ENCODE measurements around the gene AGMAT.

AGMAT gene, protein sequence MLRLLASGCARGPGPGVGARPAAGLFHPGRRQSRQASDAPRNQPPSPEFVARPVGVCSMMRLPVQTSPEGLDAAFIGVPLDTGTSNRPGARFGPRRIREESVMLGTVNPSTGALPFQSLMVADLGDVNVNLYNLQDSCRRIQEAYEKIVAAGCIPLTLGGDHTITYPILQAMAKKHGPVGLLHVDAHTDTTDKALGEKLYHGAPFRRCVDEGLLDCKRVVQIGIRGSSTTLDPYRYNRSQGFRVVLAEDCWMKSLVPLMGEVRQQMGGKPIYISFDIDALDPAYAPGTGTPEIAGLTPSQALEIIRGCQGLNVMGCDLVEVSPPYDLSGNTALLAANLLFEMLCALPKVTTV

DNA sequence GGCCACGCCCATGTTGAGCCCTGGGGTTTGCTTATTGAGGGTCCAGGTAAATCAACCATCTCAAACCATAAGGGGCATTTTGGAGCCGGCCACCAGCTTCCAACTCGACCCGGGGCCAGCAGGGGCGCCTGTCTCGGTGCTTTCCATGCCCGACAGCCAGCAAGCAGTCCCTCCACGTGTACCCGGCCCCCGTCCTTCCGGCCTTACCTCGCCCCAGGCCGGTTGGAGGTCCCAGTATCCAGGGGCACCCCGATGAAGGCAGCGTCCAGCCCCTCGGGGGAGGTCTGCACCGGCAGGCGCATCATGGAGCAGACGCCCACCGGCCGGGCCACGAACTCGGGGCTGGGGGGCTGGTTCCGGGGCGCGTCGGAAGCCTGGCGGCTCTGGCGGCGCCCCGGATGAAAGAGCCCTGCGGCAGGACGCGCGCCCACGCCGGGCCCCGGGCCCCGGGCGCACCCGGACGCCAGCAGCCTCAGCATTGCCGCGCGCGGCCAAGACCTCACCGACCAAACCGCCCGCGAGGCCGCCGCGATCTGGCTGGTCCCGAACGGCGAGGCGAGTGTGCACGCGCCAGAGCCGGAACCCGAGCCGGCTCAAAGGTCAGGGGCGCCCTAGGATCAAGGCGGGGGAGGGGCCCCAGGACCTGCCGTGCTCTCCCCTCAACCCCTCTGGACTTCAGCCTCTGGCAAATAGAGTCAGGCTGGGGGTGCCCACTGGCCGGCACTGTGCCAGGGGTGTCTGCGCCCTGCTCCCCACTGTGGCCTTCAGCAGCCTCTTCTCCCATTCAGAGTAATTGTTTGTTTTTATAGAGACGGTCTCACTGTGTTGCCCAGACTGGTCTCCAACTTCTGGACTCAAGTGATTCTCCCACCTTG, at the start of gene AGMAT:
Gene AGMAT, minus strand, starts transcription at position 563 of the 875 bp plus-strand sequence. Its CDS starts 84 bp downstream, at position 479.
- DNase-seq (ENCODE audit: low read depth) = peak; percentile 24

- DNase-seq (ENCODE audit: low read depth) = no peak
These were observed 49.0 kb upstream of the AGMAT start for GRCh38 chr1:15633756-15634420.

DNA sequence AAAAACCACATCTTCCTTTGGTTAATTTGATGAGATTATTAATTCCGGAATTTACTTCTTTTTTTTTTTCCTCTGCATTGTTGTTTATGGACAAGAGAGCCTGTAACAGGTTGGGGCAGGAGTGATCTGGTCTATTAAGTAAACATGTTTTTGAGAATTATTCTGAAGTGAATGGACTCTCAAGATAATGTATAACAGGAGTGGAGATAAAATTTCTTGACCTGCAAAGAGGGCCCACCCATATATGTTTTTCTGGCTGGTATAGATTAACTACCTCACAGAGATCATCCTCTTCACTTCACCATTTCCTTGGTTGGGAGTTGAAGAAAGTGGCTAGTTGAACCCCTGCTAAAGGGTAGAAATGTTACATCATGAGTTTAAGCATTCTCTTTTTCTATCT, 43.2 kb upstream of the AGMAT start:
- DNase-seq (ENCODE audit: low read depth) = no peak

GRCh38 chr1:15627343-15627988, 42.6 kb upstream of the AGMAT start:
- no peak for DNase-seq (ENCODE audit: low read depth)

- DNase-seq (ENCODE audit: low read depth) = no peak
These were observed 41.6 kb upstream of the AGMAT start for GRCh38 chr1:15626269-15626950.

DNA sequence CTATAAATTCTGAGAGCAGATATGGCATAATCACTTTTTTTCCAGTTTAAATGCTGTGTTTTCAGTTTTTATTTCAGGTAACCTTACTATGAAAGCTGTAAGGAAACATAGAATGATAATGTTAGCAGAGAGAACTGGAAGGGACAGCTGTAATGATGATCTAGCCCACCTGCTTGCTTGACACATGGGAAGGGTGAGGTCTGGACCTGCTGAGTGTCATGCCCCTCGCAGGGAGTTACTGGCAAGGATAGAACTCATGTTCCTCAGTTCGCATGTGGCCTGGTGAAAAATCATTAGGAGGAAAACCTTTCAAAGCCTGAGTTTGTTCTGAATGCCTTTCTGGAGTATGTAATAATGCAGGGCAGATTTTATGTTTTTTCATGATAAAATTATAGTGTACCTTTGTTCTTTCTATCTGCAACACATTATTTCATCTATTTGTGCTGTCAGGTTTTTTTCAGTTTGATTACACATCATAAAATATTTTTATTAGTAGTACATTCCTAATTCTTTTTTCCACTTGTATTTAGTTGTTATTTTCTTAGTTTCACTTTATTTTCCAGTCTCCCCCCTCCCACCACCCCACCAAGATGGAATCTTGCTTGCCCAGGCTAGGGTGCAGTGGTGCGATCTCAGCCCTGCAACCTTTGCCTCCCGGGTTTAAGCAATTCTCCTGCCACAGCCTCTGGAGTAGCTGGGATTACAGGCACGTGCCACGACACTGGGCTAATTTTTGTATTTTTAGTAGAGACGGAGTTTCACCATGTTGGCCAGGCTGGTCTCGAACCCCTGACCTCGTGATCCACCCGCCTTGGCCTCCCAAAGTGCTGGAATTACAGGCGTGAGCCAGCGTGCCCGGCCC, 40.4 kb upstream of the AGMAT start:
- no peak for DNase-seq (ENCODE audit: low read depth)

- DNase-seq (ENCODE audit: low read depth) = no peak
These were observed 39.4 kb upstream of the AGMAT start for GRCh38 chr1:15624133-15624714.

DNA sequence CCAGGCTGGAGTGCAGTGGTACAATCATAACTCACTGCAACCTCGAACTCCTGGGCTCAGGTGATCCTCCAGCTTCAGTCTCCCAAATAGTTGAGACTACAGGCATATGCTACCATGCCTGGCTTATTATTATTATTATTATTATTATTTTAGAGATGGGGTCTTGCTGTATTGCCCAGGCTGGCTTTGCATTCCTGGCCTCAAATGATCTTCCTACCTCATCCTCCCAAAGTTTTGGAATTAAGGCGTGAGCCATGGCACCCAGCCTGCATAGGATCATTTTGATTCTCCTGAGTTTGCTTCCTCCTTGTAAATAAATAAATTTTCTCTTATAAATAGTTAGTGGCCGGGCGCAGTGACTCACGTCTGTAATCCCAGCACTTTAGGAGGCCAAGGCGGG, 38.6 kb upstream of the AGMAT start:
- DNase-seq (ENCODE audit: low read depth) = no peak

GRCh38 chr1:15622712-15623373, 38.0 kb upstream of the AGMAT start:
- DNase-seq (ENCODE audit: low read depth) = no peak

DNA sequence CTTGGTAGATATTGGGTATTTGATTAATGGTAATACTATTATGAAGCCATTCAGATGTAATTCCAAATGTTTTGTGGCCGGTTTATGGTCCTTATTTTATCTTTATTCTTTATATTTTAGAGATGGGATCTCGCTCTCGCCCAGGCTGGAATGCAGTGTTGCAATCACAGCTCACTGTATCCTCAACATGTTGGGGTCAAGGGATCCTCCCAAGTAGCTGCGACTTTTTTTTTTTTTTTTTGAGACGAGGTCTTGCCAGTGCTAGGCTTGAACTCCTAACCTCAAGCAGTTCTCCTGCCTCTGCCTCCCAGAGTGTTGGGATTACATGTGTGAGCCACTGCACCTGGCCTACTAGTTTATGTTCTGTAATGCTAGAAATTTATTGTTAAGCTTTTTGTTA, 37.1 kb upstream of the AGMAT start:
- DNase-seq (ENCODE audit: low read depth) = no peak

DNA sequence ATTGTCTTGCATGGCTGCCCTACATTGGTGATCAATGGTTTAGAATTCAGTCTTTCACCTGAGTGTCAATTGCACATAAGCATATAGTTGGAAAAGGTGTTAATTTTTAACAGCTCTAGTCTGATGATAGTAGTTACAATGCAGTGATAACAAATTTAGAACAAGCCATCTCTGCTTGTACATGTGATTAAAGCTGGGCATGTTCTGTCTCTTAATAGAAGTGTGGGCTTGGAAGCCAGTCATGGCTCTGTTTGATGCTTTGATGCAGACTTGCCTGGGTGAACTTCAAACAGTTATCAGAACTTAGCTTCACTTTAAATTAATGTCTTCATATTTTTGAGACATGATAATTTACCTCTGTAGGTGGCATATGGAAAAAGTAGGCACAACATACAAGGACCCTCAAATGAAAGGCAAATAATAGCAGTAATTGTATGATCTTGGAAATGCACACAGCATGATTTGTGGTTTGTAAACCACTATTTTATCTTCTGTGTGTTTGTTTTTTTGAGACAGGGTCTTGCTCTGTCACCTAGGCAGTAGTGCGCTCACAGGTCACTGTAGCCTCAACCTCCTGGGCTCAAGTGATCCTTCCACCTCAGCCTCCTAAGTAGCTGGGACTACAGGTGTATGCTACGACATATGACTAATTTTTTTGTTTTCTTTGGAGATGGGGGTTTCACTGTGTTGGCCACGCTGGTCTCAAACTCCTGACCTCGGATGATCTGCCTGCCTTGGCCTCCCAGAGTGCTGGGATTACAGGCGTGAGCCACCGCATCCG, 36.2 kb upstream of the AGMAT start:
- no peak for DNase-seq (ENCODE audit: low read depth)

DNA sequence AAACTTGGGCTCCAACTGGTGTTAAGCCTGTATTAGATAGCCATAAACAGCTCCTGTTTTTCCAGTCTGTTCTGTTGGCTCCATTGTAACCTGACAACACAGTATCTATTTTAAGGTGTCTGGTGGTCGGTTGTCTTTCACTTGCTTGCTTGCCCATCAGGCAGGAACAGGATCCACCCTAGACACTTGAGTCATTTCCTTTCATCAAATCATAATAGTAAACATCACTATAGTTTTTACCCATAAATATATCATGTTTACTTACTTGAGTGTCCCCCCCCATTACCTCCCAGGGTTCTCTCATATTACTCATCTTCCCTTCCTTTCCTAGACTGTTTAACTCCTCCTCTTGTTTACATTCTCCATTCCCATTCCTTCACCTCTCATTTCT, 35.3 kb upstream of the AGMAT start:
- DNase-seq (ENCODE audit: low read depth) = no peak

GRCh38 chr1:15618655-15619525, 34.0 kb upstream of the AGMAT start:
- no peak for DNase-seq (ENCODE audit: low read depth)

DNA sequence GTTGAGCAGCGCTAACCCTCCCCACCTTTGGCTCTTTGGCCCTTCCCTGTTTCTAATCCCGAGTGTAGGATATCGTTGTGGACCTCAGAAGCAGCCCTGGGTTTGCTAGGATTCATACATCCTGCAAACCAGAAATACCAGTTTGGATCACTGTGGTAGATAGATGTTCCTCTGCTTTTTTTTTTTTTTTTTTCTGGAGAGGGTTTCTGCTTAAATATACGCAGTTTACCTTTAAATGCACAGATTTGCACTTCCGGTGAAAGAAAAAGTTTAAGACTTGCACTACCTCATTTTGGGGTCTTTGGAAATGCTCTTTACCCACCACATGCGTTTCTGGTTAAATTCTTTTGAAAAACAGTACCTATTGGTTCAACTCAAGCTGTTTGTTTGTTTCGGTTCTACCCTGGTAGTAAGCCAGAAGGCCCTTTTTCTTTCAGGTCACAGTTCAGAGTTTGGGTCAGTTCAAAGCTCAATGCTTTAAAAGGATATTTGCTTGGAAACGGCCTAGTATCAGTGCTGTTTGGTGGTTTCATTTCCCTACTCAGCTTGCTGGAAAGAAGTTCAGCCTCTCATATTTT, 33.3 kb upstream of the AGMAT start:
- no peak for DNase-seq (ENCODE audit: low read depth)

DNA sequence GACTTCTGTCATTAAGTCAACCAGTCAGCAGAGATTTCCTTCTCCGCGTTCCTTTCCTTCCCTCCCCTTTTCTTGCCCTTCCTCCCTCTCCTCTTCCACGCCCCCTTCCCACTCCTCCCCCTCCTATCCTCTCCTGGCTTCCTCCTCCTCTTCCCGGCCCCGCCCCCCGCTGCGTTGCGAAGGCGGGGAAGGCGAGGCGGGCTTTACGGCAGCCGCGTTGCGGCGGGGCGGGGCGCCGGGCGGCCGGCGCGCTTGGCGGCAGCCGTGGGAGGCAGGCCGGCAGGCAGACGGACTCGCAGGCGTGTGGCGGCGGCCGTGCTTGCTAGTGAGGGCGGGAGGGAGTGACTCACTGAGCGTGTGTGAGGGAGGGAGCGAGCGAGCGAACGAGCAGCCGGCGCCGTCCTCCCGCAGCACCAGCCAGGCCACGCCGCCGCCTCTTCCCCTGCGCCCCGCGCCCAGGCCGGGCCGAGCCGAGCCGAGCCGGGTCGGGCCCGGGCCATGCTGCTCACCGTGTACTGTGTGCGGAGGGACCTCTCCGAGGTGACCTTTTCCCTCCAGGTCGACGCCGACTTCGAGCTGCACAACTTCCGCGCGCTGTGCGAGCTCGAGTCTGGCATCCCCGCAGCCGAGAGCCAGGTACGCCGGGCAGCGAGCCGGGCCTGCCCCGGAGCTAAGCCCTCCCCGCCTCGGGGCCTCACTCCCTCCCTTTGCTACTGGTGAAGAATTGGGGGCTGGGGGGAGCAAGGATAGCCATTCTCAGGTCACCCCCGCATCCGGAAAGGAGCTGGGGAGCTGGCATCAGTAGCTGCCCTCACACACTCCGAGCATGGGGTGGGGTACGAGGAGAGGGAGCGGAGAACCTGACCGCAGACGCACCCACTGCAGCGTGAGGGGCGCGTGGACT, 32.6 kb upstream of the AGMAT start, which contains the start of gene DDI2:
Gene DDI2, plus strand, starts transcription at position 286 of the 904 bp plus-strand sequence. Its CDS starts 213 bp downstream, at position 499.
- peak; percentile 83 for DNase-seq (ENCODE audit: low read depth)
